Spleen (tissue), 7 donors: Measurements from ENCODE around the gene COQ9.

Source experiments
- CTCF ChIP-seq, 11 experiments: fragments of 200-600 bp in 7 of 11; fragments of 450-650 bp in 4 of 11; sonication (generic) in 4 of 11; IDR thresholded peaks in 8 of 11; conservative IDR thresholded peaks in 3 of 11; 1 replicate in 7 of 11; 2 replicates in 4 of 11; pipeline versions ENCODE4 v1.4.0 to v1.8.0; 2016 to 2021; ENCODE audit warnings: antibody characterized with exemption in 11 of 11, inconsistent platforms in 4 of 11, mild to moderate bottlenecking in 1 of 11
- POLR2A ChIP-seq, 3 donors: fragments of 450-650 bp; IDR thresholded peaks; one replicate each; pipeline ENCODE4 v1.5.1; 2017; ENCODE audit warnings: antibody characterized with exemption in 3 of 3, mild to moderate bottlenecking in 1 of 3
- POLR2AphosphoS5 ChIP-seq, 3 donors: sonication (generic); formaldehyde crosslinking; IDR thresholded peaks; one replicate each; pipeline ENCODE4 v1.5.1; 2017; ENCODE audit warnings: antibody characterized with exemption in 3 of 3
- donor health status: DM: no; HTN: no; CAD: no; lungs with moderate emphysema.
- donor health status: DM: no; HTN: no; CAD: no.
- donor health status: DM: no; HTN: no; CAD: no.

GRCh38 chr16:57444711-57445110 lies 2.6 kb upstream of the COQ9 start:
- no peak for TF ChIP-seq CTCF (IDR thresholded peaks at IDR 0.05 in 8 of 11, conservative IDR thresholded peaks at IDR 0.05 in 3 of 11)
- TF ChIP-seq POLR2A (IDR thresholded peaks at IDR 0.05), result no peak
- TF ChIP-seq POLR2AphosphoS5 (IDR thresholded peaks at IDR 0.05), result no peak
